GM19023 (cell line): ENCODE data around the gene NTSR2.

Experiments
- ATAC-seq: cut with Tn5 transposase; IDR thresholded peaks from one replicate; pipeline ENCODE4 v1.9.1; 2021; ENCODE audit warnings: mild to moderate bottlenecking, moderate library complexity; ENCODE audit not compliant: unreplicated experiment

The NTSR2 gene

GRCh38 chr2:11630855-11631254 lies 39.1 kb downstream of the NTSR2 start:
- ATAC-seq: no peak

GRCh38 chr2:11629851-11630250 lies 40.1 kb downstream of the NTSR2 start:
- ATAC-seq: no peak

GRCh38 chr2:11629215-11629614 lies 40.8 kb downstream of the NTSR2 start:
- ATAC-seq: no peak

- no peak for ATAC-seq
Measured at GRCh38 chr2:11628675-11629074, 41.3 kb downstream of the NTSR2 start.

- no peak for ATAC-seq
Measured at GRCh38 chr2:11625671-11626070, 44.3 kb downstream of the NTSR2 start.

GRCh38 chr2:11624893-11625292 lies 45.1 kb downstream of the NTSR2 start:
- no peak for ATAC-seq

- no peak for ATAC-seq
Measured at GRCh38 chr2:11622611-11623010, 47.4 kb downstream of the NTSR2 start.

GRCh38 chr2:11621410-11621809 lies 48.6 kb downstream of the NTSR2 start:
- ATAC-seq: no peak

- no peak for ATAC-seq
Measured at GRCh38 chr2:11618708-11619062, 51.3 kb downstream of the NTSR2 start.

GRCh38 chr2:11617984-11618707 lies 51.8 kb downstream of the NTSR2 start:
- ATAC-seq: no peak

- ATAC-seq: no peak
Measured at GRCh38 chr2:11617527-11617926, 52.5 kb downstream of the NTSR2 start.

GRCh38 chr2:11616851-11617415 lies 53.1 kb downstream of the NTSR2 start:
- ATAC-seq: no peak

- ATAC-seq: no peak
Measured at GRCh38 chr2:11616097-11616687, 53.8 kb downstream of the NTSR2 start.

- no peak for ATAC-seq
Measured at GRCh38 chr2:11615209-11615608, 54.8 kb downstream of the NTSR2 start.

GRCh38 chr2:11613297-11613696 lies 56.7 kb downstream of the NTSR2 start:
- ATAC-seq: no peak

- no peak for ATAC-seq
Measured at GRCh38 chr2:11612553-11613215, 57.3 kb downstream of the NTSR2 start.

- no peak for ATAC-seq
Measured at GRCh38 chr2:11611251-11611650, 58.7 kb downstream of the NTSR2 start.

- no peak for ATAC-seq
Measured at GRCh38 chr2:11610624-11611242, 59.3 kb downstream of the NTSR2 start.
